Right renal cortex interstitium (tissue), 3 donors: Measurements from ENCODE around the gene RAPGEF6. TPM values are rescaled to one million over a fixed set of nuclear protein-coding genes. Genes with fewer than 3 reads are reported as not detected.
A peak's percentile ranks its signal among the peaks of the same experiment; 100 is the strongest.
"Not testable (repeated sequence)": the region's sequence is repeated elsewhere in the genome, so short reads cannot be mapped to it uniquely, and the experiment has no call there.

ENCODE experiments used
- DNase-seq, 3 donors: peaks; one replicate each; pipeline ENCODE4 v3.0.0-alpha.2; 2013; ENCODE audit warnings: low read depth in 3 of 3, low spot score in 2 of 3
- polyA plus RNA-seq, 3 donors: library from polyadenylated mRNA; unstranded; fragments of 120-200 nt; gene quantifications; one replicate each; pipeline ENCODE4 v1.2.1, GENCODE V29; 2013; ENCODE audit not compliant: insufficient read length in 3 of 3

The RAPGEF6 gene
- polyA plus RNA-seq, 3 donors = 13.3 to 18.3 (median 14.7) TPM

DNA sequence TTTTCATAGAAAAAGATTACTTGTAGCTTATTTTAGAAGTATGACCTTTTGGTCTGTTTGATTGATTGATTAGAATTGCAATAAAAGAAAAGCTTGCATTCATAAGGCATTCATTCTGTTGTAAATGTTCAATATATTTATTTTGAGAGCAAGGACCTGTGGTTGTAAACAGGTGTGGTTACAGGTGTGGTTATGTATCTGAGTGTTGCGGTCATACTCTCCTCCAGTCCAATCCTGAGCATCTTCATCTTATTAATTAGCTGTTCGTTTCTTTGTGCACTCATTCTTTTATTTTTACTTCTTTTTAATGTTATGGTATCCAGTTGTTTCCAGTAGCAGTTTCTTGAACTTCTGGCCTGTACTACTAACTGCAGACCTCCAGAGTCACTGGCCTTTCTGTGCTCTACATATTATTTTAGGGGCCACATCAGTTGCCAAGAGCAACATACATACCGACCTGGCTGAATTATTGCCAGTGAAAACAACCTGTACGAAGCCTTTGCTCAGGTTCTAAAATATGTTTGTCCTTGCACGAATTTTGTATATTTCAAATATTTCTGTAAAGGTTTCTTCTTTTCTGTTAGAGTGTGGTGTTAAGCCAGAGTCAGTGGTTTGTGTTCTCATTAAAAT, 242.4 kb downstream of the RAPGEF6 start:
- no peak for DNase-seq

DNA sequence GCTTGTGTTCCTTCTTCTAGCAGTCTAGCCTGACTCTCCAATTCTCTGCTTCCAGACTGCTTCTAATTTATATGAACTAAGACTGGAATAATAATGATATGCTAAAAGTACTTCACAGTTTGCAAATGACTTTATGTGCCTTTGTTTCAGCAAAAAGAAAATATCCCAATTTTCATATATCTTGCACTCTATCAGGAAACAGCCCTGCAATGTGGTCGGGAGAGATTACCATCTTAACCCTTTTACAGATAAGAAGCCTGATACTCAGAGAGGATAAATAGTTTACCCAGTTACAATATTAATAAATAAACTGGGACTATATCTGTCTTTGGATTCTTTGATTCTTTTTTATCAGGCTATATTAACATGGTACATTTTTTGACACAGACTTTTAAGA, 245.2 kb downstream of the RAPGEF6 start:
- no peak for DNase-seq

DNA sequence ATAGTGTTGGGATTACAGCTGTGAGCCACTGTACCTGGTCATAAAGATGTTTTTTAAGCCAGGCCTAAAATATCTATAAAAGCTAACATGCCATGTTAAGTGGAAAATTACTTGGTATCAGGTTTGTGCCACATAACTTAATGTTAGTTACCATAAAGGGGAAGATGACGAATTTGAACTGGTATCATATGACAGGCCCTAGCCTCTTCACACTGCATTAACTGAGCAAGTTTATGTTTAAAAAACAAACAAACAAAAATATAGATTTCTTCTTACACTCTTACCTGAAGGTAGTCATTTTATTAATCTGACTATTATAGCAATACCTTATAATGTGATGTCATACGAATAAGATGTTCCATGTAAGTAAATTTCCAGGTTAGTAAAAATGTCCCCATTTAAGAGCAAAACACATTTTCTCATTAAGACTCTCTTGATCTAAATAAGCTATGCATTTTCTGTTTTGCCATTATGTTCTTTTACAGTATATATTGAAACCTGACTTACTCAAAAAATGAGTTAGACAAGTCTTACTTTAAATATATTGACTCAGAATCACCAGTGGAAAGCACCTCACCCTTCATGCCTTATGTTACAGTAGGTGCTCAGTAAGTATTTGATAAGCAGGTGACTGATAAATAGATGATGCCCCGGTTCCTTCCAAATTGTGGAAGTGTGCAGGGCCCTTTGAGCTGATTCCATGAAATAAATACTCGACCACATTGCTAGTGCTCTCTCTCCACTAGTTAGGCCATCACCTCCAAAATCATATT, 245.7 kb downstream of the RAPGEF6 start:
- no peak for DNase-seq

DNA sequence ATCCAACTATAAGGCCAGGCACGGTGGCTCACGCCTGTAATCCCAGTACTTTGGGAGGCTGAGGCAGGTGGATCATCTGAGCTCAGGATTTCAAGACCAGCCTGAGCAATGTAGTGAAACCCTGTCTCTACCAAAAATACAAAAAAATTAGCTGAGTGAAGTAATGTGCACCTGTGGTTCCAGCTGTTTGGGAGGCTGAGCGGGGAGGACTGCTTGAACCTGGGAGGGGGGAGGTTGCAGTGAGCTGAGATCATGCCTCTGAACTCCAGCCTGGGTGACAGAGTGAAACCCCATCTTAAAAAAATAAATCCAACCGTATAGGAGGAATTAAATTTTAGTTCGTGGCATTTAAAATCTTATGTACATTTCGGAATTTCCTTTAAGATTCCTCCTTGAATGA, 247.8 kb downstream of the RAPGEF6 start:
- DNase-seq = no peak

DNA sequence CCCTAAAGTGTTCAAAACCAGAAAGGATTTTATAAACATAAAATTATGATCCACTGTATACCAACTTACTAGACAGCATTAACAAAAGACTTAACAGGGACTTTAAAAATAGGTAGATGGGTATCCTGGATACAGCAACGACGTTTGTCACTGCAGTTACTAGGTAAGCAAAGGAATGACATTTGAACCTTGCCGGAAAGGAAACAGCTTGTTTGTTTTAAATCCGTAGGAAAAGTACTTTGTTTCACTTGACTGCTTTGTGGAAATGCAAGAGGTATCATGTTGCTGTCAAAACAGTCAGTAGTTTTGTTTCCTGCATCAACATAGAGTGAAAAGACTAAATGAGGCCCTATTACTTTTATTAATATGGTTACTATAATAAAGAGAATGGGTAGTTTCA, 248.2 kb downstream of the RAPGEF6 start:
- DNase-seq = peak; percentile 68 to 78 (median 69)

DNA sequence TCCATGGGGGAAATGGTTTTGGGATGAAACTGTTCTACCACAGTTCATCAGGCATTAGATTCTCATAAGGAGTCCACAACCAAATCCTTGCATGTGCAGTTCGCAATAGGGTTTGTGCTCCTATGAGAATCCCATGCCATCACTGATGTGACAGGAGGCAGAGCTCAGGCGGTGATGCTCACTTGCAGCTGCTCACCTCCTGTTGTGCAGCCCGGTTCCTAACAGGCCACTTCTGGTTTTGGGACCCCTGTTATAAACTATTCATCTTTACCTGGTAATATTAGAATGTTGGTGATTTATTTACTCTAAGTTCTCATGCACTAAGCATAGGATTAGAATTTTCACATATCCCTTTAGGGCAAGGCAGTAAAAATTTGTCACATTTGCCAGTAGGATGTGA, 248.9 kb downstream of the RAPGEF6 start:
- no peak for DNase-seq

DNA sequence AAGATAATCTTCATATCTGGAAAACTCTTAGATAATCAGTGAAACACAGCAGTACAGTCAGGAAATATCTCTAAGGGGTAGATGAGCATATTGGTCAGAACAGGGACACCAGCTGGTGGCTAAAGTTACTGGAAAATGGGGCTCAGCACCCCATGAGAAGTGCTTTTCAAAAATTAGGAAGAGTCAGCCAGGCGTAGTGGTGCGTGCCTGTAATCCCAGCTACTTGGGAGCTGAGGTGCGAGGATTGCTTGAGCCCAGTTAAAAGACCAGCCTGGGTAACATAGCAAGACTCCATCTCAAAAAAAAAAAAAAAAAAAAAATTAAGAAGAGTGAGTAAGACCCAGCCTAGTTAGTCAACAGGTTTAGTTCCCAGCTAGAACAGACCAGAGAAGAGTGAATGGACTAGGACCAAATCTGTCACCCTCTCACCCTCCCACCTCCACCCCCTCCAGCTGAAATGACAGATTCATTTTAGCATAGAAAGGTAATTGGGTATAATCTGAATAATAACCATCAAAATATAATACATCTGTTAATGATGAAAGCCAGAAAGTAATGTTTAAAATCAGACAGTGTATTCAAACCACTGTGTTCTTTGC, 250.3 kb downstream of the RAPGEF6 start:
- no peak for DNase-seq

DNA sequence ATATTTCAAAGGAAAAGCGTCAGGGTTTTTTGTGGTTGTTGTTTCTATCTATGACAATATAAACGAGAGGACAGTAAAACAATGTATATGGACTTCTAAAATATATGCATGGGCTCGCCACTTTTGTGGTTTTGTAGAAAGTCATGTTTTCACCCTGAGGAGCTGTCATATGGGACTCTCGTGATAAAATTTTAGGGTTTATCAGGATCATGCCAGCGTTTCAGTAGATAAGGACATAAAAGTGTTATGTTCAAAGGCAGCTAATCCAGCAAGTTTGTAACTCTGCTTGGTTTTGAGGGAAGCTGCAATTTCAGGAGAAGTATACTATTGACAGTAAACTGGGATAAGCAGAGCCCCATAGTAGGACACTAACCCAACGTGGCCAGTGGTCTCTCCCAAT, 250.9 kb downstream of the RAPGEF6 start:
- no peak for DNase-seq

DNA sequence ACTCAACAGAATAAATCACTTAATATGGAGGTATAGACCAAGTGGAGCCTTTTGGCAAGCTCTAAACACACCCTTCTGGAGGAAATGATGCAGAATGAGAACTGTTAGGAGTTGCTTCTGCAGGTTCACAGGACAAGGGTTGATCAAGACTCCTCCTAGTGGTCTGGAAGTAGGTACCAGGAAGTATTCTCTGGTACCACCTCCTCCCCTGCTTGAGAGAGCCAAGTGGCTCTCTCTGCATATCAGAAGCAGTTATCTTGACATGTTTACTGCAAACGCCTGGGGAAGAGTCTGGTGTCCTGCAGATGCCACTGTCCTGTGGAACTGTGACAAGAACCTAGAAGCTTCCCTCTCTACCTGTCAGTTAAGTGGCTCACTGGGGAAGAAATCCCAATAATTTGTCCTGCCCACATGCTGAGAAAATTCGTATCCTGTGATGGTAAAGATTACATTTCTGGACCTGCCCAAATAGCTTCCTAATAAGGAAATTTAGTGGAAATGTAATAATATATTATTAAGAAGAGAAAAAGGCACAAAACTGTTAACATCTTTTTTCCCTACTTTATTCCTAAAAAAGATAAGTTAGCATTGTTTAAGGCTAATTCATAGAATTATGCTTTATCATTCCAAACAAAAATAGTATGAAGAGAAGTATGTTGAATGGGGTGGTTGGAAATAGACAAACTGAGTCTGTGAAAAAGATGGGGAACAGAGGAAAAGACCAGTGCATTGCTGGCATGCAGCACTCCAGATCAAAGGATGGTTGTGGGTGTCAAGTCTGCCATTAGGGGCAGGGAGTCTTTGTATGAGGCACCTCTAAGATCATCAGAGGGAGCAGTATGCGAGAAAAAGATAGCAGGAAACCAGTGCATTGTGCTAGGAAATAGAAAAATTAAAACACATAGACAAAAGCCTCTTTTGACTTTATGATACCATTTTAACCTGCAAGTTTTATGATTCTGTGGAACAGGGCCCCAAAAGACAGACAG, 252.3 kb downstream of the RAPGEF6 start:
- DNase-seq = no peak

DNA sequence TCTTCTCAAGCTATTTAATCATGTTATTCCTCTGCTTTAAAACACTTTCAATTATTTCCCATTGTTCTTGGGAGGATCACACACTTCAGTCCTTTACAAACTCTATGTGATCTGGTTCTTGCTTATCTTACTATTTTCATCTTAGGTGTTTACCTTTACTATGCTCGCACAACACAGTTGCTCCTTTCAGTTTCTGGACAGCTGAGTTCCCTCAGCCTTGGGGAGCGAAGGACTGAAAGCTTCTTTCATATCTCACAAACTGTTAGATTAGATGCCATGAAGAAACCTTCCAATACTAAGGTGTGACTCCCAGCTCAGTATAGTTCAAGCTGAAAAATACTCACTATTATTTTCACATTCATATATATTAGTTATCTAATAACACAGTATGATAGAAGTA, 253.3 kb downstream of the RAPGEF6 start:
- no peak for DNase-seq

DNA sequence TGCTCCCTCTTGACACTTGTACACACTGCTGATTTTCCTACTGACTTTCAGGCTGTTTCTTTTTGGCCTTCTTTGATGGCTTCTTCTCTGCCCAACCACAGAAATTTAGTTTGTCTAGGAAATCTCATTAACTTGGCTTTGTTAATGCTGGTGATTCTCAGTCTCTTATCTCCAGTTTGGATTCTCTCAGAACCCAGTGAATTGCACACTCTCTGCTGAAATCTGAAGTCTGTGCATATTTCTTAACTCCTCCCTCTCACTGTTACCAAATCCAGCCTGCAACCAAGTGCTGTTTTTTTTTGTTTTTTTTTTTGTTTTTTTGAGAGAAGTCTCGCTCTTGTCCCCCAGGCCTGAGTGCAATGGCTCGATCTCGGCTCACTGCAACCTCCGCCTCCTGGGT, 254.0 kb downstream of the RAPGEF6 start:
- DNase-seq = no peak

DNA sequence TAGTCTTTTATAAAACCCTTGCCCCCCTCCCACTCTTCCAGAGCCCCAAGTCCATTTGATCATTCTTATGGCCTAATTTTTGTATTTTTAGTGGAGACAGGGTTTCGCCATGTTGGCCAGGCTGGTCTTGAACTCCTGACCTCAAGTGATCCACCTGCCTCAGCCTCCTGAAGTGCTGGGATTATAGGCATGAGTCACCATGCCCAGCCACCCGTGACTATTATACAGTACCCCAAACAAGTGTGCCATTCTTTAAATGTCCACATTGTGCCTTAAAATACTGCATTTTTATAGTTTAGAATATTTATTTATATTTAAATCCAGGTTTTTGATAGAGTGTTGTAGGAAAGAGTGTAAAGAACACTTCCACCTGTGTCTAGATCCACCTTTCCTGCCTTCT, 254.8 kb downstream of the RAPGEF6 start:
- not testable (repeated sequence) for DNase-seq

DNA sequence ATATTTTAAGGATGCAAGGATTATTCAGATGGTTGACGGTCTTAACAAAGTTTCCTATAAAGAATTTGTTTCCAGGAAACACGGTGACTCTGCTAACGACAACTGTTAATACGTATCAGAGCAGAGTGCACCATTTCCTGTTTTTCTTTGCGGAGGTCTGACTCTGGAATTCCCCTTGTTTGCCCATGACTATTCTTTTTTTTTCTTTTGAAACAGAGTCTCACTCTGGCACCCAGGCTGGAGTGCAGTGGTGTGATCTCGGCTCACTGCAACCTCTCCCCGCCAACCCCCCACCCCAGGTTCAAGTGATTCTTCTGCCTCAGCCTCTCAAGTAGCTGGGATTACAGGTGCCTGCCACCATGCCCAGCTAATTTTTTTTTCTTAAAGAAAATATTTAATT, 255.3 kb downstream of the RAPGEF6 start:
- no peak for DNase-seq

DNA sequence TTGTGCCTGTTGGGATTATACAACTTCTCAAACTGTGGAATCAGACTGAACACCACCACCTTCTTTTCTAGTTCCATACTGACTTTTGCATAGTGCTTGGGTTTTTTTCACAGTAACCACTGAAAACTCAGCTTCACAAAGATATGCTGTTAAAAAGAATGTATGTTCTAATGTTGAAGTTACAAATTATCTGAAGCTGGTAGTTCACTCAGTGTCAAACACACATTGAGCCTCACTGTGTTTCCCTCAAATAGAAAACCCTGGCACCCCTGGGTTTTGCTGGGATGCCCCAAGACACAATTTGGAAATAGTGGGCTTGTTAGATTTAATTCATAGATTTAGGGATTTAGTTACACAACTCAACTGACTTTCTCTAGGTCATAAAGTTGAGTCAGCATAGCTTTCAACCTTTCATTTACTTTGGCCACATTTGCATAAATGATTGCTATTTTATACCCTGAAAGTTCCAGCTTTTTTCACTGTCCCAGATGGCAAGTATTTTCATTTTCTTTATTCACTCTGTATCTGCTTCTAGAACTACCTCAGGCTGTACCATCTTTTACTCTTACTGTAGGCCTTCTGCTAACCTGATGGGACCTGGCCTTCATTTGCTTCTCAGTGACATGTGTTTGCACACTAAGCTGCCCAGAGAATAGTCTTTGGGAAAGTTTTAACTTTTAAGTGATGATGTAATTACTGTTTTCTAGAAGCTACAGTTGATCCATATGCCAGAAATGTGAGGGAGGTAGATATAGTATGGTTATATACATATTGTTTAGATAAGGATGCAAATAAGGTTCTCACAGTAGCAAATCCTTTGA, 256.1 kb downstream of the RAPGEF6 start:
- DNase-seq = no peak

DNA sequence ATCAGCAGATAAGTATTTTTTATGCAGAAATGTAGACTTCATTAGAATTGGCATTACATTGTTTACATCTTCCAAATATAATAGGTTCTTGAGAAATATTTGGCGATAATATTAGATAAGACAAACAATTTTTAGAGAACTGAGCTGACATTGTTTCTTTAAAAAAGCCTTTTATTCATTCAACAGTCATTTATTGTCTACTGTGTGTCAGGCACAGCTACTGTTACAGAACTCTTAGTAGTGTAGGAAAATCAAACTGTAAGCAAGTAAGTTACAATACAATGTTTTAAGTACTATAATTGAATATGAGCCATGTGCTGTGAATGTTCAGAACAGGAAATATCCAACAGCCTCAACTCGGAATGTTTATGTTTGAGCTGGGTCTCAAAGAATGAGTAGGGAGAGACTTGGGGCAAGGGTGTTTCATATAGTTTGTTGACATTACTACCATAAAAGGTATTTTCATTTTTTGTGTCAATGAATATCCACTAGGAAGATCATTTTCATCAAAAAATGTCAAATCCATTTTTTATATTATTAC, 257.2 kb downstream of the RAPGEF6 start:
- no peak for DNase-seq

DNA sequence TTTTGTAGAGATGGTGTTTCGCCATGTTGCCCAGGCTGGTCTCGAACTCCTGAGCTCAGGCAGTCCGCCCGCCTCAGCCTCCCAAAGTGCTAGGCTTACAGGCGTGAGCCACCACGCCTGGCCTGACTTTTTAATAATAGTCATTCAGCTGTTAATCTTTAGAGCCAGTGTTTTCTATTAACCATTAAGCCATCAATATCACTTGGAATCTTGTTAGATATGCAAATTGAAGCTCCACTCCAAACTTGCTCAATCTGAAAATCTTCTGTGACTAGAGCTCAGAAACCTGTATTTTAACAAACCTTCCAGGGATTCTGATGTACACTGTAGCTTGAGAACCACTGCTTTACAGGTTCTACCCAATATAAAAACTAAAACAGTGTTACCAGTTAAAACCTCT, 257.7 kb downstream of the RAPGEF6 start:
- DNase-seq = no peak

DNA sequence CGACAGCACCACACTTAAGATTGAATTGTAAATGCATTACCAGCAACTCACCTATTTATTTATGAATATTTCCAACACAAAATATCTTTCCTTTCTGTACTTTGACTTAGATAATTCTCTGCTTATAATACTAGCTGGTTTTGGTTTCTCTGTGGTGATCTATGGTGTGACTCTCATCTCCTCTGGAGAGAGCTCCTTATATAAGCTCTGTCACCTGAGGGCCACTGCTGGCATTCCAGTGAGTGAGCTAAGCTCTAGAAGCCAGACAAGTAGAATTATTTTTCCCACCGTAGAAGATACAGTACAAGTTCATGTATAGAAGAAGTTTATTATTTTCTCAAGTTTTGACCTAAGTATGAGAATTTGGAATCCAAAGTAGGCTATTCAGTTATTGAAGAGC, 259.7 kb downstream of the RAPGEF6 start:
- no peak for DNase-seq
